Measurements from ENCODE around the gene KPNA6. TPM values are rescaled to one million over a fixed set of nuclear protein-coding genes. Genes with fewer than 3 reads are reported as not detected.

Gene KPNA6
- total RNA-seq, 1 experiment from 2014 or later = 45.8 TPM

DNA sequence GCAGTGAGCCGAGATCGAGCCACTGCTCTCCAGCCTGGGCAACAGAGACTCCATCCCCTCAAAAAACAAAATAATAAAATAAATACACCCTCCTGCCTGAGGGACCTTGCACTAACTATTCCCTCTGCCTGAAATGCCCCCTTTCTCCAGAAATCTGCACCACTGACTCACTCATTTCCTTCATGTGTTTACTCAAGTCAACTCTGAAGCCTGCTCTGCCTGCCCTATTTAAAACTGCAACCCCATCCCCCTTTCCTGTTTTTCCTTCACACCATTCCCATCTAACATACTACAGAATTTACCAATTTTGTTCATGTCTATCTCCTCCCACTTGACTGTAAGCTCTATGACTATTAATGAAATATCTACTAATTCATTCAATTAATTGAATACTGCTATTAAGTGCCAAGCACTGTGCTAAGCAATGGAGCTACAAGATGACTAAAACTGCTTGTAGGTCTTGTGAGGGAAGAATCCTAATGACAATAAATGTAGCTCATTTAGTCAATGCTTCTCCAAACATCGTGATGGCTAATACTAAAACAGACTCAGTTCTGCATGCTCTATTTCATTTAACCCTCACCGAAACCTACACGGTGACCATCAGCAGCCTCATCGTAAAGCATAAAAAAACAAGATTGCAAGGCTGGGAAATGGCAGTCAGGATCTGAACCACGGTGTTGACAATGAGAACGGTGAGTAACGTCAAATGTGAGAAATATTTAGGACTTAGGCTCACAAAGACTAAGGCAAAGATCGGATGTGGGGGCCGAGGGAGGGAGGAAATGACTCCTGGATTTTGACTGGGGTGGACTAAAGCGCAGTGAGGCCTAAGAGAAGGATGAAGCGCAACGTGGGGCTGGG is 35.9 kb upstream of the KPNA6 start:
- peak; percentile 64 for DNase-seq
- Histone ChIP-seq H3K27ac (ENCODE audit: low read length) (peak overlapping the region; percentile 81), H3K9ac (ENCODE audit: low read length) (peak overlapping the region; percentile 89), H4K20me1 (ENCODE audit: low read length) (no peaks in the 10 kb centered on the region), H2AFZ (ENCODE audit: low read length) (peak overlapping the region; percentile 98), H3K9me2 (replicated peaks; ENCODE audit: low read length) (no peaks in the 10 kb centered on the region), H3K4me3 (ENCODE audit: low read length) (peak overlapping the region; percentile 95), H3K79me2 (ENCODE audit: low read length) (peaks cover 24% of the 10 kb centered on the region), H3K27me3 (ENCODE audit: low read length) (no peaks in the 10 kb centered on the region), H3K4me1 (ENCODE audit: insufficient read depth, low read length) (peaks cover 17% of the 10 kb centered on the region), H3K36me3 (ENCODE audit: low read depth, low read length) (peaks cover 6% of the 10 kb centered on the region; the same call in 1 of the 2 replicates), H3K4me2 (ENCODE audit: low read length) (peak overlapping the region; percentile 99), H3K9me3 (ENCODE audit: low read length) (no peaks in the 10 kb centered on the region), H3F3A (ENCODE audit: low read length, unreplicated experiment) (no peaks in the 10 kb centered on the region)
- no peak for TF ChIP-seq EZH2phosphoT487 (IDR thresholded peaks at IDR 0.05; ENCODE audit: borderline replicate concordance, low read length)
- no peak for TF ChIP-seq EZH2 (IDR thresholded peaks at IDR 0.05; ENCODE audit: low read length, unreplicated experiment)
- TF ChIP-seq, protein P1, sequence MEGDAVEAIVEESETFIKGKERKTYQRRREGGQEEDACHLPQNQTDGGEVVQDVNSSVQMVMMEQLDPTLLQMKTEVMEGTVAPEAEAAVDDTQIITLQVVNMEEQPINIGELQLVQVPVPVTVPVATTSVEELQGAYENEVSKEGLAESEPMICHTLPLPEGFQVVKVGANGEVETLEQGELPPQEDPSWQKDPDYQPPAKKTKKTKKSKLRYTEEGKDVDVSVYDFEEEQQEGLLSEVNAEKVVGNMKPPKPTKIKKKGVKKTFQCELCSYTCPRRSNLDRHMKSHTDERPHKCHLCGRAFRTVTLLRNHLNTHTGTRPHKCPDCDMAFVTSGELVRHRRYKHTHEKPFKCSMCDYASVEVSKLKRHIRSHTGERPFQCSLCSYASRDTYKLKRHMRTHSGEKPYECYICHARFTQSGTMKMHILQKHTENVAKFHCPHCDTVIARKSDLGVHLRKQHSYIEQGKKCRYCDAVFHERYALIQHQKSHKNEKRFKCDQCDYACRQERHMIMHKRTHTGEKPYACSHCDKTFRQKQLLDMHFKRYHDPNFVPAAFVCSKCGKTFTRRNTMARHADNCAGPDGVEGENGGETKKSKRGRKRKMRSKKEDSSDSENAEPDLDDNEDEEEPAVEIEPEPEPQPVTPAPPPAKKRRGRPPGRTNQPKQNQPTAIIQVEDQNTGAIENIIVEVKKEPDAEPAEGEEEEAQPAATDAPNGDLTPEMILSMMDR (conservative IDR thresholded peaks at IDR 0.05; ENCODE audit: low read depth, low read length) = no peak
- intact Hi-C loops (cut with micrococcal nuclease) = no loop called here
- BruUV-seq (replicated peaks) = TSS peak; percentile 91
- ChIA-PET POLR2A (ENCODE audit: unreplicated experiment) (interaction anchor here (1.4 kb wide), 1 partner anchor 36 kb away, joined by 31 read pairs; the partner anchor contains the start of gene KPNA6), CTCF (interaction anchor here (0.7 to 1.4 kb wide), 2 partner anchors 29 to 36 kb away, joined by 4 read pairs; partner anchors contain the start of gene KPNA6)
- peak; percentile 37 for ATAC-seq

DNA sequence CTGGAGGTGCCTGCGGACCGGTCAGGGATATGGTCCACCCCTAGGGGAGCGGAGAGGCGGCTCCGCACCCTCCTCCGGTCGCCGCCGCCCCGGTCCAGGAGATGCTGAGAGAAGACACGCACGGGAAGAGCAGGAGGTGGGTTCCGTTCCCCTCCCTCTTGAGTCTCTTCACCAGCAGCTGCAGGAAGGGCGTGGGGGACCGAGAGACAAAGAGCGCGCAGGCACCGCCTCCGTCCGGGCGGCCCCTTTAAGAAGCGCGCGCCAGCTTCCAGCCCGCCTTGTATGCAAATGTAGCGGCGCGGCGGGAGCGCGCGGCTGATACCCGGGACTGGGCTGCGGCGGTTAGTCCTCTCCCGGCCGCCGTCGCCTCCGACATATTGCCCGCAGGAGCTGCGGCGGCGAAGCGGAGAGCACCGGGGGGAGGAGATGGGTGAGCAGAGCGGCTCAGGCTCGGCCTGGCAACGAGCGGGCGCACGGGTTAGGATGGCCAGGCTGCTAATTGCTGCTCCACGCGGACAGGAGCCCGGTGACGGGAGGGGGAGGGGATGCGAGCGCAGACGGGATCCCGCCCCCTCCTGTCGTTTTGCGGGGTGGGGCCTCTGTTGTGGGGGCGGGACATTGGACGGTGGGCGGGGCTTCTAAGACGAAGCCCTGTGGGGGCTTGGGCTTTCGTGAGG is 35.1 kb upstream of the KPNA6 start, which contains the start of gene TMEM39B:
Gene TMEM39B, plus strand, starts transcription at position 318 of the 677 bp plus-strand sequence. Its CDS starts 109 bp downstream, at position 427.
- Histone ChIP-seq H3K4me3 (ENCODE audit: low read length) (peak within 1 kb of the TSS; percentile 95), H2AFZ (ENCODE audit: low read length) (peak within 1 kb of the TSS; percentile 98), H3K4me1 (ENCODE audit: insufficient read depth, low read length) (peaks cover 17% of the 10 kb centered on the region), H3K4me2 (ENCODE audit: low read length) (peak within 1 kb of the TSS; percentile 99), H3K9ac (ENCODE audit: low read length) (peak within 1 kb of the TSS; percentile 89), H3F3A (ENCODE audit: low read length, unreplicated experiment) (no peaks in the 10 kb centered on the region), H3K9me2 (replicated peaks; ENCODE audit: low read length) (no peaks in the 10 kb centered on the region), H3K79me2 (ENCODE audit: low read length) (peaks cover 24% of the 10 kb centered on the region), H3K27ac (ENCODE audit: low read length) (peak within 1 kb of the TSS; percentile 81), H3K36me3 (ENCODE audit: low read depth, low read length) (peaks cover 13% of the 10 kb centered on the region; the same call in 1 of the 2 replicates), H3K9me3 (ENCODE audit: low read length) (no peaks in the 10 kb centered on the region), H3K27me3 (ENCODE audit: low read length) (no peaks in the 10 kb centered on the region), H4K20me1 (ENCODE audit: low read length) (no peaks in the 10 kb centered on the region)
- intact Hi-C loops (cut with micrococcal nuclease) = no loop called here
- no peak for TF ChIP-seq EZH2phosphoT487 (IDR thresholded peaks at IDR 0.05; ENCODE audit: borderline replicate concordance, low read length)
- TF ChIP-seq, protein P1 (conservative IDR thresholded peaks at IDR 0.05; ENCODE audit: low read depth, low read length) = no peak
- TF ChIP-seq EZH2 (IDR thresholded peaks at IDR 0.05; ENCODE audit: low read length, unreplicated experiment) = no peak
- ATAC-seq = peak; percentile 80
- ChIA-PET CTCF (interaction anchor here (0.5 to 1.4 kb wide), 3 partner anchors 36 to 409 kb away, joined by 3 to 7 read pairs (median 4); partner anchors contain the start of gene KPNA6), POLR2A (ENCODE audit: unreplicated experiment) (interaction anchor here (0.5 to 1.4 kb wide), 3 partner anchors 9 to 310 kb away, joined by 3 to 31 read pairs (median 4); partner anchors contain the start of gene KPNA6)
- BruUV-seq (replicated peaks) = no TSS peak
- DNase-seq = peak; percentile 93
